Choroid plexus epithelial cell (primary cell): ENCODE results near the gene INTS3.

Experiments used
- DNase-seq: peaks from one replicate; pipeline ENCODE4 v3.0.0-alpha.2; 2010; ENCODE audit warnings: low read depth
- H3K4me3 ChIP-seq: 2 replicates; pipeline ENCODE4 v1.5.1; 2011; ENCODE audit warnings: low read depth, mild to moderate bottlenecking, control low read depth, low read length, moderate library complexity
- TF ChIP-seq, protein P1 (sequence below): conservative IDR thresholded peaks from 2 replicates; pipeline ENCODE4 v1.5.1; 2011; ENCODE audit warnings: low read depth, mild to moderate bottlenecking, control low read depth, inconsistent platforms, low read length, moderate library complexity

INTS3 gene

GRCh38 chr1:153800516-153800915, 72.7 kb downstream of the INTS3 start:
- no peak for DNase-seq
- H3K4me3 ChIP-seq: no peak overlapping the region
- TF ChIP-seq, protein P1, sequence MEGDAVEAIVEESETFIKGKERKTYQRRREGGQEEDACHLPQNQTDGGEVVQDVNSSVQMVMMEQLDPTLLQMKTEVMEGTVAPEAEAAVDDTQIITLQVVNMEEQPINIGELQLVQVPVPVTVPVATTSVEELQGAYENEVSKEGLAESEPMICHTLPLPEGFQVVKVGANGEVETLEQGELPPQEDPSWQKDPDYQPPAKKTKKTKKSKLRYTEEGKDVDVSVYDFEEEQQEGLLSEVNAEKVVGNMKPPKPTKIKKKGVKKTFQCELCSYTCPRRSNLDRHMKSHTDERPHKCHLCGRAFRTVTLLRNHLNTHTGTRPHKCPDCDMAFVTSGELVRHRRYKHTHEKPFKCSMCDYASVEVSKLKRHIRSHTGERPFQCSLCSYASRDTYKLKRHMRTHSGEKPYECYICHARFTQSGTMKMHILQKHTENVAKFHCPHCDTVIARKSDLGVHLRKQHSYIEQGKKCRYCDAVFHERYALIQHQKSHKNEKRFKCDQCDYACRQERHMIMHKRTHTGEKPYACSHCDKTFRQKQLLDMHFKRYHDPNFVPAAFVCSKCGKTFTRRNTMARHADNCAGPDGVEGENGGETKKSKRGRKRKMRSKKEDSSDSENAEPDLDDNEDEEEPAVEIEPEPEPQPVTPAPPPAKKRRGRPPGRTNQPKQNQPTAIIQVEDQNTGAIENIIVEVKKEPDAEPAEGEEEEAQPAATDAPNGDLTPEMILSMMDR: no peak

DNA sequence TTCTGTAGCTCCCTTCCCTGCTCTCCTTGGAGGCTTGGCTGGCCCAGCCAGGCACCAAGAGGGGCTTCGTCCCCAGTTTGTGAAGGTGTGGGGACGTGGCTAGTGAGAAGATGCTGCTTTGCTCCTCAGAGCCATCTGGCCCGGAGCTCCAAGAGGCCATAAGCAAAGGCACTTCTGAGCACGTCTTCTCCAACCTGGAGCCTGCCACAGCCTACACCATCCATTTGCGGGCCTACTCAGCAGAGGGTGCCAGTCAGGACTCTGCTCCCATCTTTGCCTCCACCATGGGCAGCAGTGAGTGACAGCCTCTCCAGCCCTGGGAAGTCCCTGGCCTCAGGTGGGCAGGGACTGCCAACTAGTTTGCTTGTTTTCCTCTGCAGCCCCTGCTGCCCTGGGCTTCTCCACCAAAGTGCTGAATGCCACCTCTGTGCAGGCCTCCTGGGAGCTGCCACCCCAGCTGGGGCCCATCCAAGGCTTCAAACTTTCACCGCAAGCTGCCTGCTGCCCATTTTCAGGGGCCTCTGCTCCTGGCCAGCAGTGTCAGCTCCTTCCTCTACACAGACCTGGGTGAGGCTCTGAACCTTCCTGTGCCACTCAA, 73.3 kb downstream of the INTS3 start:
- TF ChIP-seq, protein P1: no peak
- H3K4me3 ChIP-seq: no peak overlapping the region
- DNase-seq: no peak

DNA sequence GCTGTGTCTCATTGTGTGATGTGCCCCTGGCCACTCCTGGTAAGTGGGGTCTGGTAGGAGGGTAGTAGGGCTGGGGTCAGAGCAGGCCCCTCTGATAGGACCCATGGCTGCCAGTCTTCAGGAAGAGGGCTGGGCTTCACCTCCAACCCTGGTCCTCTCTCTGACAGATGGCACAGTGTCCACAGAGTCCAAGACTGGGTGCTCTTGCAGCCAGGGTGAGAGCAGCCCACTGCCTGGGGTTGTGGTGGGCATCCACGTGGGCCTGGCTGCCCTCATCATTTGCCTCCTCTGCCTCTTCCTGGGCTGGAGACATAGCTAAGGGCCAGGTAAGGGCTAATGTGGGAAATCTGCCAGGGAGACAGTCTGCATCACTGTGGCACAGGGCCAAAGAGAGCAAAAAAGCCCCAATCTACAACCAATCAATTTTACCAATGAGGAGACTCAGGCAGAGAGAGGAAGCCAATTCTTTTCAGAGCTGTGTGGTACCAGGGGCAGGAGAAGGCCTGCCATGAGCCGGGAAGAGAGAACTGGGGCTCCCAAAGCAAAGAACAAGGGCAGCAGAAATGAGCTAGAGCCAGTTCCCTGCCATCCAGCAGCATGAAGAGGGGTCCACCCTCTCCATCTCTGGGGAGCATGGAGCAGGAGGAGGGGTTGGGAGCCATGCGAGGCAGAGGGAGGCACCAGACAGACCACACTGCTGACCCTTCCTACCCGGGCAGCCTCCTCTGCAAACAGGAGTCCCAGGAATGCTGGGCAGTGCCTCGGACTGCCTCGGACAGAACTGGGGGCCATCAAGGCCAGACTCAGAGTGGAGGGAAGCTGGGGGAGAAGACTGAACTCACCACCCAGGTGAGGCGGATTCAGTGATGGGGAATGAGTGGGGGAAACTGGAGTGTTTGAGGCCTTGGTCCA, 74.2 kb downstream of the INTS3 start:
- no peak overlapping the region for H3K4me3 ChIP-seq
- TF ChIP-seq, protein P1: no peak
- DNase-seq: no peak

DNA sequence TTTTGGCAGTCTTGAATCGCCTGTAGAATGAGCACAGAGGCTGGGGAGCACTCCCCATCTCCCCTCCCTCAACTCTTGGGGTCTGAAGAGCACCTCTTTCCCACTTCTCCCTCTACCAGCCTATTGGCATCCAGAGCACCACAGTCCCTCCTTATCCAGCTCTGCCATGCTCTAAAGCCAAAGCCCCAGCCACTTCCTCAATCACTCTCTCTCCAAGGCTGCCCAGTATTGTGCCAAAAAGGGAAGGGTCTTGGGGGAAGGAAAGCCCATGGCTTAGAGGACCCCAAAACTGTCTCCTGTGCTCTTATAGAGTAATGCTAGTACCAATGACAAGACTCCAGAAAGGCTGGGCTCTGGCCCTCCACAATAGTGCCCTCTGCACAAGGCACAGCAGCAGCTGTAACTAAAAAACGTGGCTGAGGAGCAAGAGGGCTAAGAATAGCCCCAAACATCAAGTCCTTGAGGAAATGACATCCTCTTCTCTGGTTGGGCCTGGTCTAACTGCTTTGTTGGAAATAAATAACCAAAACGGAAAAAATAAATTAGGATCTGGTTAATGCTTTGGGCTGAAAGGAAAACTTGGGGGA, 75.7 kb downstream of the INTS3 start:
- DNase-seq: no peak
- TF ChIP-seq, protein P1: no peak
- H3K4me3 ChIP-seq: no peak overlapping the region

- DNase-seq: no peak
- TF ChIP-seq, protein P1: no peak
- no peak overlapping the region for H3K4me3 ChIP-seq
Observed at GRCh38 chr1:153804112-153804511, 76.3 kb downstream of the INTS3 start.

DNA sequence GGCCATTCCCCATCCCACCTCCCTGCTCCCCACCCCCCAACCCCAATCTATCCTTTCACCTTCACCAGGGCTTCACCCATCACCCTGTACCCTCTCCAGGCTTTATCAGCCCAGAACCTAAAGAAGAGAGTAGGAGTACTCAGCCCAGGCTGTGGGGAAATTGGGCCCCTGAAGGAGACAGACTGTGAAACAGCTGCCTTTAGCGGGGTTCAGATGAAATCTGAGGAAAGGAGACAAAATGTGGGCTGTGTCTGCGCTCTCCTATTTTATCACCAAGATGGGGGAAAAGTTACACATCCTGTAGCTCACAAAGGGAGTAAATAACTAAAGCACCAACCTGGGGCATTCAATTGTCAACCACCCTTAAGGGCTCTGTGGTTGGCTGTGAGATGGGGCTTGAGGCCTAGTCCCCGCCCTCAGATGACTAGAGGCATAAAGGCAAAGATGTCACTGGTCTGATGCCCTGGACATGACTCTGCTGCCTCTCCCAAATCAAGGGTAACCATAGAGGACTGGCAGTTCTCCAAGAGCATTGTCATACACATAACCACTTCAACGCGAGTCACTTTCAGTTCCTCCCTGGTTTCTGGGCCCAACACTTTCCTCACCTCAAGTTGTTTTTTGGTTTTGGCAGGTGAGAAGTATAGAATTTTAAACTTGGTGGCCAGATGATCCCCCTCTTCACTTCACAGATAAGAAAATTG, 77.3 kb downstream of the INTS3 start:
- no peak overlapping the region for H3K4me3 ChIP-seq
- peak; percentile 62 for DNase-seq
- TF ChIP-seq, protein P1: no peak
